Measurements from ENCODE around the gene C5orf58.

The C5orf58 gene

GRCh38 chr5:170226661-170227060 lies 6.1 kb upstream of the C5orf58 start:
- Histone ChIP-seq H3K4me3 (ENCODE audit: low read depth, low read length, poor library complexity, severe bottlenecking) (no peak overlapping the region), H3K79me2 (ENCODE audit: insufficient read depth, low read length) (no peaks in the 10 kb centered on the region), H4K20me1 (ENCODE audit: insufficient read depth, low read length) (no peaks in the 10 kb centered on the region), H2AFZ (ENCODE audit: low read length) (no peak overlapping the region), H3K4me2 (ENCODE audit: low read length) (no peak overlapping the region), H3K27me3 (ENCODE audit: insufficient read depth, low read length) (no peaks in the 10 kb centered on the region; the same call in 1 of the 2 replicates), H3K4me1 (ENCODE audit: insufficient read depth, low read length, severe bottlenecking) (no peaks in the 10 kb centered on the region), H3K9me2 (ENCODE audit: low read depth, low read length) (no peaks in the 10 kb centered on the region), H3K36me3 (ENCODE audit: insufficient read depth, low read length) (no peaks in the 10 kb centered on the region), H3K27ac (ENCODE audit: low read depth, low read length, poor library complexity, severe bottlenecking) (no peak overlapping the region), H3K9me3 (ENCODE audit: low read length) (no peaks in the 10 kb centered on the region), H3F3A (ENCODE audit: insufficient read depth, low read length) (no peaks in the 10 kb centered on the region), H3K9ac (ENCODE audit: low read length) (no peak overlapping the region)
- TF ChIP-seq EZH2 (IDR thresholded peaks at IDR 0.05; ENCODE audit: borderline replicate concordance, low read length) = no peak
- no peak for TF ChIP-seq CTCF (IDR thresholded peaks at IDR 0.05; ENCODE audit: low read length)

GRCh38 chr5:170228762-170229435 lies 3.9 kb upstream of the C5orf58 start:
- Histone ChIP-seq H3K9ac (ENCODE audit: low read length) (no peak overlapping the region), H3K4me3 (ENCODE audit: low read depth, low read length, poor library complexity, severe bottlenecking) (no peak overlapping the region), H3K27ac (ENCODE audit: low read depth, low read length, poor library complexity, severe bottlenecking) (no peak overlapping the region), H4K20me1 (ENCODE audit: insufficient read depth, low read length) (no peaks in the 10 kb centered on the region), H3F3A (ENCODE audit: insufficient read depth, low read length) (no peaks in the 10 kb centered on the region), H2AFZ (ENCODE audit: low read length) (no peak overlapping the region), H3K36me3 (ENCODE audit: insufficient read depth, low read length) (no peaks in the 10 kb centered on the region), H3K4me1 (ENCODE audit: insufficient read depth, low read length, severe bottlenecking) (no peaks in the 10 kb centered on the region), H3K4me2 (ENCODE audit: low read length) (no peak overlapping the region), H3K9me3 (ENCODE audit: low read length) (no peaks in the 10 kb centered on the region), H3K27me3 (ENCODE audit: insufficient read depth, low read length) (no peaks in the 10 kb centered on the region; the same call in 1 of the 2 replicates), H3K79me2 (ENCODE audit: insufficient read depth, low read length) (no peaks in the 10 kb centered on the region), H3K9me2 (ENCODE audit: low read depth, low read length) (no peaks in the 10 kb centered on the region)
- TF ChIP-seq EZH2 (IDR thresholded peaks at IDR 0.05; ENCODE audit: borderline replicate concordance, low read length) = no peak
- no peak for TF ChIP-seq CTCF (IDR thresholded peaks at IDR 0.05; ENCODE audit: low read length)

GRCh38 chr5:170233358-170233892 lies 640 bp downstream of the C5orf58 start:
- Histone ChIP-seq H3K4me2 (ENCODE audit: low read length) (no peak overlapping the region), H3K9ac (ENCODE audit: low read length) (no peak overlapping the region)
- no peak for TF ChIP-seq EZH2 (IDR thresholded peaks at IDR 0.05; ENCODE audit: borderline replicate concordance, low read length)
- no peak for TF ChIP-seq CTCF (IDR thresholded peaks at IDR 0.05; ENCODE audit: low read length)

More at GRCh38 chr5:170233358-170233892, 640 bp downstream of the C5orf58 start:
- H3F3A ChIP-seq (ENCODE audit: insufficient read depth, low read length) = no peaks in the 10 kb centered on the region
- no peaks in the 10 kb centered on the region for H3K36me3 ChIP-seq (ENCODE audit: insufficient read depth, low read length)
- H3K9me2 ChIP-seq (ENCODE audit: low read depth, low read length) = no peaks in the 10 kb centered on the region
- no peaks in the 10 kb centered on the region for H4K20me1 ChIP-seq (ENCODE audit: insufficient read depth, low read length)
- H3K4me3 ChIP-seq (ENCODE audit: low read depth, low read length, poor library complexity, severe bottlenecking) = no peak overlapping the region
- H3K27ac ChIP-seq (ENCODE audit: low read depth, low read length, poor library complexity, severe bottlenecking) = no peak overlapping the region
- H2AFZ ChIP-seq (ENCODE audit: low read length) = no peak overlapping the region
- H3K9me3 ChIP-seq (ENCODE audit: low read length) = no peaks in the 10 kb centered on the region
- no peaks in the 10 kb centered on the region; the same call in 1 of the 2 replicates for H3K27me3 ChIP-seq (ENCODE audit: insufficient read depth, low read length)
- no peaks in the 10 kb centered on the region for H3K79me2 ChIP-seq (ENCODE audit: insufficient read depth, low read length)
- H3K4me1 ChIP-seq (ENCODE audit: insufficient read depth, low read length, severe bottlenecking) = no peaks in the 10 kb centered on the region

Data from OCI-LY1 (cell line).